GM19193 (cell line): ENCODE measurements around the gene KASH5.
A peak's percentile ranks its signal among the peaks of the same experiment; 100 is the strongest.

ENCODE experiments used
- POLR2A ChIP-seq: IDR thresholded peaks from 4 replicates; pipeline ENCODE4 v1.6.1; 2011; ENCODE audit not compliant: insufficient read depth, insufficient read length; ENCODE audit errors: extremely low read depth

Gene KASH5

GRCh38 chr19:49442771-49443365 lies 54.8 kb downstream of the KASH5 start:
- TF ChIP-seq POLR2A: no peak

GRCh38 chr19:49443366-49444099 lies 55.5 kb downstream of the KASH5 start:
- no peak for TF ChIP-seq POLR2A

GRCh38 chr19:49445997-49446396 lies 57.9 kb downstream of the KASH5 start:
- TF ChIP-seq POLR2A: no peak

DNA sequence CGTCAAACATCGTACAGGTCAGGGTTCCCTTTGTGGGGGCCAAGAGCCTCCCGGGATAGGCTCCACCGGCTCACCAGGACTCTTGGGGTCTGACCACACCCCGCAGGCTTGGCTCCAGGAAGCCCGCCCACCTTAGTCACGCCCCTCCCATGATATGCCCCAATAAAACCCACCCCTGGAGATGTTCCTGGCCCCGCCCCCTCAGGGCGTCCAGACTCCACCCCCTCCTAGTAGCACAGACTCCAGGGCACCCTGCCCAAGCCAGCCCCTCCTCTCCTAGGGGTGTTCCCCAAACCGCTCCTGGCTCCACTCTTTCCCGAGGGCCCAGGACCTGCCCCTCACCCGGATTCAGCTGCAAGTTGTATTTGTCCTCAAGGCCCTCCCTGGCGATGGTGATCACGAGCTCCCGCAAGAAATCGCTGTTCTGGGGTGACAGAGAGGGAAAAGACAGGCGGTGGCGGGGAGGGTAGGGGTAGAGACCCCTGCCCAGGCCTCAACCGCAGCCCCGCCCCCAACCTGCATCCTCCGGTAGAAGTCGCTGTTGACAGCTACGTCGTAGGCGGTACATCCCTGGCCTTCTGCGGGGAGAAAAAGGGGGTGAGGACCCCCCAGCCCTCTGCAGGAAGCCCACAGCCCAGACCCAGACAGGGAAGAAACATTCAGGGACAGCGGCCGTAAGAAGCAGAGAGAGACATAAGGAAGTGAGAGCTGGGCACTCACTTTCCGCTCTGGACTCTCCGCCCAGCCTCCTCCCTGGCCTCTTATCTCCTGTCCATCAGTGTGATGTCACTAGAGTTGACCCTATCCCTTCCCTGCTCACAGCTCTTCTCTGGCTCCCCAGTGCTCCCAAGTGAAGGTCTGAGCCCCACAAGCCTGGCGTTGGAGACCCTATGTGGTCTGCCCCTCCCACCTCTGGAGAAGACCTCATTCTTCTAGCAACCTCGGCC lies 59.7 kb downstream of the KASH5 start:
- TF ChIP-seq POLR2A: no peak

DNA sequence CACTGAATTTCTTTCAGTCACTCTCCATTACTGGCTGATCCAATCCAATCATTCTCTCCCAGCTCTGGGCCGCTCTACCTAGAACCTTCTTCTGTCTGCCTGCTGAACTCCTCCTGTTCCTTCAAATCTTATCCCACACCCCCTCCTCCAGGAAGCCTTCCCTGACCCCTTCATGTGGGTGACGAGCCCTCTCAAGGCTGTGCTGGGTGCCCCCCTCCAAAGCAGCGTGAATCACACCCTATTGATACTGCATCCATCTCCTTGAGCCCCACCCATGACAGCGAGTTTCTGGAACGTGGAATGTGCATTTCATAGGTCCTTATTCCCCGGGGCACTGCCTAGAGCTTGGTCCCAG lies 60.4 kb downstream of the KASH5 start:
- TF ChIP-seq POLR2A: no peak

GRCh38 chr19:49450405-49450804 lies 62.4 kb downstream of the KASH5 start:
- no peak for TF ChIP-seq POLR2A

DNA sequence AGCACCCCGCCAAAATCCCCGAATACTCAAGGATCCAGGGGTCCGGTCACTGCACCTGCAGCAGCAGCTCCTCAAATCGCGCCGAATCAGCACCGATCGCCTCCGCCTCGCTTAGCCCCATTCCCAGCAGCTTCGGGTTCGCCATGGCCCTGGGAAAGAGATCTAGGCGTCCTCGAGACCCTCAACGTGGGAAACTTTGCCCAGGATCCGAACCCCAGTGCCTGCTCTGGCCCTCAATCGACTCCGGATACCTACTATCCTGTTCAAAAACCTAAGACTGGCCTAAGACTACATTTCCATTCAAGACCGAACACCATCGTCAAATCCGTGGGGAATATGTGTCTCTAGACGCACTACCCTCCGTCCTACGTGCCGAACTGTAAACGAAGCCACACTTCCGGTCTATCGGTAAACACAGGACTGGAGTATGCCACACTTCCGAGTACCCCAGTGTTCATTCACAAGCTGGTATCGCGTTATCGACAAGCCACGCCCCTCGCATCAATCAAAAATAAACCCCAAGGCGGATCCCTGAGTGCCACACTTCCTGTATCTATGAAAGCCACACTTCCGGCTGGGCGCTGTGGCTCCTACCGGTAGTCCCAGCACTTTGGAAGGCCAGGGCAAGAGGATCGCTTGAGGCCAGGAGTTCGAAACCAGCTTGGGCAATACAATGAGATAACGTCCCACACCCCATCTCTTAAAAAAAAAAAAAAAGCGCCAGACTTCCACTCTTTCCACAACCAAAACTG lies 63.6 kb downstream of the KASH5 start, which contains the start of gene PIH1D1:
Gene PIH1D1 (minus strand): TSS at position 385 of the 752 bp plus-strand sequence. CDS start 240 bp downstream, at position 145.
- peak; percentile 67 for TF ChIP-seq POLR2A

GRCh38 chr19:49453013-49453756 lies 65.1 kb downstream of the KASH5 start, which contains the start of gene ALDH16A1:
Gene ALDH16A1, plus strand, starts transcription at chr19:49453225. Its CDS starts 107 bp downstream, at chr19:49453332.
- TF ChIP-seq POLR2A: peak; percentile 92

DNA sequence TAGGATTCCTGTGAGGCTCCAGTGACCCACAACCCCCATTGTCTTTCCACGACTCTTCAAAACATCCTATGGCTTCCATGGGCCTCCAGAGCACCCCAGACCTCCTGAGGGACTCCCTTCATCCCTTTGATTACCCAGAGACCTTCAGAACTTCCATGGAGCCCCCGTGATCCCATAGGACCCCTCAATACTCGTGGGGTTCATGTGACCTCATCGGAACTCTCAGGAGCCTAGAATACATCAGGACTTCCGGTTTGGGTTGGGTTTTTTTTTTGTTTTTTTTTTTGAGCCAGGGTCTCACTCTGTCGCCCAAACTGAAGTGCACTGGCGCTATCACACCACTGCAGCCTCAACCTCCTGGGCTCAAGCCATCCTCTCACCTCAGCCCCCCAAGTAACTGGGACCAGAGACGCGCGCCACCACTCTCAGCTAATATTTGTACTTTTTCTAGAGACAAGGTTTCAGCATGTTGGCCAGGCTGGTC lies 65.8 kb downstream of the KASH5 start:
- no peak for TF ChIP-seq POLR2A

DNA sequence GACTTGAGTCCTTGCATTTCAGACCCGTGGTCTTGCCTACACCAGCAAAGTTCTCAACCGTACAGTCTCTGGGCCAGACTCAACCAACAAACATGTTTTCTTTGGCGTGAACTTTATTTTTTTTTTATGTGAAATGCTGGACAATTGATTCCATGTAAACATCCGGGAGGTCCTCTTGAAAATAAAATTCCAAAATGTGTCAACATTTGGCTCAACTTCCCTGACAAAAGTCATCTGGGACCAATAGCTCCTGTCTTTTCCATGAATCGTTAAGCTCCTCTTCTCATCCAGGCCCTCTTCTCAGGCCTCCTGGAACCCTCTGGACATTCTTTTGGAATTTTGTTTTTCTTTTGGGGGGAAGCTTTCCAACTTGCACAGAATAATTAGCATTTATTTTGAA lies 67.7 kb downstream of the KASH5 start:
- no peak for TF ChIP-seq POLR2A

GRCh38 chr19:49456326-49456725 lies 68.3 kb downstream of the KASH5 start:
- TF ChIP-seq POLR2A: no peak

- TF ChIP-seq POLR2A: no peak
Measured at GRCh38 chr19:49458567-49458903, 70.5 kb downstream of the KASH5 start.

DNA sequence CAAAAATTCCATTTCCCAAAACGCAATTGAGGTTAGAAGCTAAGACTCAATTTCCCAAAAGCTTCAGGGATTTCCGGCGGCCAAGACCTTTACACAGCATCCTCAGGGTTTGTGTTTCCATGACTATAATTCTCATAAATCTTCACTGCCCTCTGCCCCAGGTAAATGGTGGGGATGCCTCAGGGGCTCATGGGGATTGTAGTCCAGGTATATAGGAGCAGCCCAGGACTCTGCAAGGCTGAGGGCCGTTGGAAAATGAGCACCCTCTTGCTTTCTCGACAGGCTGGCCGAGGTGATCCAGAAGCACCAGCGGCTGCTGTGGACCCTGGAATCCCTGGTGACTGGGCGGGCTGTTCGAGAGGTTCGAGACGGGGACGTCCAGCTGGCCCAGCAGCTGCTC lies 71.3 kb downstream of the KASH5 start:
- no peak for TF ChIP-seq POLR2A

DNA sequence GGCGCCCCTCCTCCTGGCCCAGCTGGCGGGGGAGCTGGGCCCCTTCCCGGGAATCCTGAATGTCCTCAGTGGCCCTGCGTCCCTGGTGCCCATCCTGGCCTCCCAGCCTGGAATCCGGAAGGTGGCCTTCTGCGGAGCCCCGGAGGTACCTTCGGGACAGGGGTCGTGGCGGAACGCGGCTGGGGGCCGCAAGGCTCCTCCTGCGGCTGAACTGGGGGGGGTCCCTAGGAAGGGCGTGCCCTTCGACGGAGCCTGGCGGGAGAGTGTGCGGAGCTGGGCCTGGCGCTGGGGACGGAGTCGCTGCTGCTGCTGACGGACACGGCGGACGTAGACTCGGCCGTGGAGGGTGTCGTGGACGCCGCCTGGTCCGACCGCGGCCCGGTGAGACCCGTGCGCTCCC lies 73.6 kb downstream of the KASH5 start:
- no peak for TF ChIP-seq POLR2A
